GM23338 (cell line): ENCODE data around the gene ARL14EP.

Source experiments
- EZH2 ChIP-seq: fragments of 200-600 bp; sonication (generic); IDR thresholded peaks from one replicate; pipeline ENCODE4 v1.8.0; 2017; ENCODE audit warnings: antibody characterized with exemption, mild to moderate bottlenecking, low read depth; ENCODE audit not compliant: unreplicated experiment
- POLR2AphosphoS5 ChIP-seq: IDR thresholded peaks from 2 replicates; pipeline ENCODE4 v1.6.1; 2016; ENCODE audit warnings: antibody characterized with exemption, low read depth
- STAT1 ChIP-seq: IDR thresholded peaks from one replicate; pipeline ENCODE4 v1.6.1; 2016; ENCODE audit warnings: antibody characterized with exemption; ENCODE audit not compliant: unreplicated experiment
- TF ChIP-seq, protein P1 (sequence below), 2 experiments: fragments of 200-600 bp in 1 of 2; sonication (generic) in 1 of 2; conservative IDR thresholded peaks; 2 replicates each; pipeline versions ENCODE4 v1.5.1 to v1.6.1; 2016 to 2017; ENCODE audit warnings: antibody characterized with exemption in 2 of 2, low read depth in 2 of 2, mild to moderate bottlenecking in 2 of 2, moderate library complexity in 1 of 2

DNA sequence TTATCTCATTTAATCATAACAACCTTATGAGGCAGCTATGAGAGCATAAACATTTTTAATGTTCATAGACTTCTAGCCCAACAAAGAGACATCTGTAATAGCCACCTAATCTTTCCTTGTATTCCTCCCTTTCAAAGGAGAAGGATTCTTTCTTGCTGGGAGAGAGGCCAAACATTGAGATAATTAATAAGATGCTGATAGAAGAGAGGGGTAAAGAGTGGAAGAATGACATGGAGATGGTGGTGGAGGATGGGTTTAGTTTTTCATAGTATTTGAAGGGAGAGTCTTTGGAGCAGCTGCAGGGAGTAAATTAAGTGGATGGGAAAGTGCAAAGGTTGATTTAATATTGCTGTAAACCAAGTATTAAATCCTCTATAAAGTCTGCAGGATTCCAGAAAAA lies 57.9 kb downstream of the ARL14EP start:
- TF ChIP-seq, protein P1, sequence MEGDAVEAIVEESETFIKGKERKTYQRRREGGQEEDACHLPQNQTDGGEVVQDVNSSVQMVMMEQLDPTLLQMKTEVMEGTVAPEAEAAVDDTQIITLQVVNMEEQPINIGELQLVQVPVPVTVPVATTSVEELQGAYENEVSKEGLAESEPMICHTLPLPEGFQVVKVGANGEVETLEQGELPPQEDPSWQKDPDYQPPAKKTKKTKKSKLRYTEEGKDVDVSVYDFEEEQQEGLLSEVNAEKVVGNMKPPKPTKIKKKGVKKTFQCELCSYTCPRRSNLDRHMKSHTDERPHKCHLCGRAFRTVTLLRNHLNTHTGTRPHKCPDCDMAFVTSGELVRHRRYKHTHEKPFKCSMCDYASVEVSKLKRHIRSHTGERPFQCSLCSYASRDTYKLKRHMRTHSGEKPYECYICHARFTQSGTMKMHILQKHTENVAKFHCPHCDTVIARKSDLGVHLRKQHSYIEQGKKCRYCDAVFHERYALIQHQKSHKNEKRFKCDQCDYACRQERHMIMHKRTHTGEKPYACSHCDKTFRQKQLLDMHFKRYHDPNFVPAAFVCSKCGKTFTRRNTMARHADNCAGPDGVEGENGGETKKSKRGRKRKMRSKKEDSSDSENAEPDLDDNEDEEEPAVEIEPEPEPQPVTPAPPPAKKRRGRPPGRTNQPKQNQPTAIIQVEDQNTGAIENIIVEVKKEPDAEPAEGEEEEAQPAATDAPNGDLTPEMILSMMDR (conservative IDR thresholded peaks at IDR 0.05; ENCODE audit: low read depth in 2 of 2), result no peak
- TF ChIP-seq POLR2AphosphoS5, result no peak
- no peak for TF ChIP-seq EZH2
- no peak for TF ChIP-seq STAT1
